Measurements from ENCODE around the gene DAPK2. TPM values are rescaled to one million over a fixed set of nuclear protein-coding genes. Genes with fewer than 3 reads are reported as not detected.

Gene DAPK2
- total RNA-seq, 1 donor from 2014 or later: 1.6 TPM

DNA sequence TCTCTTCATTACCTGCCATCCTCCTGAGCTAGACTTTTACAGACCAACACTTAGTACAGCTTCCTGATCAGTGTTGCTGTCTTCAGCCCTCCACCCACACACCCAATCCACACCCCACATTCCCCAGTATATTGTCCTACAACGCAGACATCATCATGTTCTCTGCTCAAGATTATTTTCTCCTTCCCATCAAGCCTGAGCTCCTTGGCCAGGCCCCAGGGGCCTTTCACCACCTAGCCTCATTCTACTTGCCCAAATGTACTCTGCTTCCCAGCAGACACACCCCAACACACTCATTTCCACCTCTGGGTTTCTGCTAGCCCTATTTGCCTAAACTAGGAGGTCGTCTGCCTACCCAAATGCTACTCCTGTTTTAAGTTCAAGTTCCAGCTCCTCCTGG lies 37.0 kb downstream of the DAPK2 start:
- Mint-ChIP-seq H3K36me3 (ENCODE audit: low read depth) (no peaks in the 10 kb centered on the region), H3K27ac (ENCODE audit: unreplicated experiment) (no peak overlapping the region), H3K27me3 (ENCODE audit: low read depth) (peaks cover 3% of the 10 kb centered on the region), H3K4me3 (ENCODE audit: unreplicated experiment) (no peak overlapping the region), H3K4me1 (ENCODE audit: low read depth) (peaks cover 23% of the 10 kb centered on the region), H3K9me3 (ENCODE audit: low read depth) (no peaks in the 10 kb centered on the region)
- no peak for DNase-seq (ENCODE audit: low spot score)
- TF ChIP-seq CTCF (IDR thresholded peaks at IDR 0.05): no peak

DNA sequence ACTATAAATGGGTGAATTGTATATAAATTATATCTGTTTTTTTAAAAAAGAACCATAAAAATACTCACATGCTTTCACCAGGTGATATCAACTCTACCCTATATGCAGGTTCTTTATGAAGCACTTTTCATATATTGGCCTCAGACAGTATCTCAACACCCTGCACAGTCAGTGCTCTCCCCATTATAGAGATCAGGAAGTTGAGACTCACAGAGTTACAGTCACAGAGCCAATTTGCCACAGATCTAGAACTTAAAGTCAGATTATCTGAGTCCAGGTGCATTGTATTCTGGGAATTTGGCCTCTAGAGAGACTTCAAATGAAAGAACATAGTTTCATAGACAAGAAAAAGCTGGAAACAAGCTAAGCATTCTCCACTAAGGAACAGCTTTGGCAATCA lies 38.1 kb downstream of the DAPK2 start:
- H3K27ac Mint-ChIP-seq (ENCODE audit: unreplicated experiment): no peak overlapping the region
- TF ChIP-seq CTCF (IDR thresholded peaks at IDR 0.05): no peak
- no peaks in the 10 kb centered on the region for H3K9me3 Mint-ChIP-seq (ENCODE audit: low read depth)
- no peak for DNase-seq (ENCODE audit: low spot score)
- H3K4me3 Mint-ChIP-seq (ENCODE audit: unreplicated experiment): no peak overlapping the region
- no peaks in the 10 kb centered on the region for H3K36me3 Mint-ChIP-seq (ENCODE audit: low read depth)
- H3K27me3 Mint-ChIP-seq (ENCODE audit: low read depth): peaks cover 3% of the 10 kb centered on the region
- peaks cover 23% of the 10 kb centered on the region for H3K4me1 Mint-ChIP-seq (ENCODE audit: low read depth)

DNA sequence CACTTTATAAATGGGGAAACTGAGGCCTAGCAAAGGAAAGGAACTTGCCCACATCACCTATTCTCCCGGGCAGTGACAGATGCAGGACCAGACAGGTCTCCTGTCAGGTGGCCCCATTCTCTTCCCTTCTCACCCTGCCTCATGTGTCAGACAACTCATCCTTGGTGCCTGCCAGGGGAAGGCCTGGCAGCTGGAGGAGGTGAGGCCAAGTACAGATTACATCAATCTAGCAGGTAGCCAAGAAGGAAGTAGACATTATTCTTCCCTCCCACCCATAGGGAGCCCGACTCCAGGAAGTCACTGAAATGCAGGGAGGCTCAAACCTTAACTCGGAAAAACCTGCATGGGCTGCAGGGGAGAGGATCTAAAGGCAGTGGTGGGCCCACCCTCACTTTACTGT lies 39.6 kb downstream of the DAPK2 start:
- Mint-ChIP-seq H3K4me3 (ENCODE audit: unreplicated experiment) (no peak overlapping the region), H3K9me3 (ENCODE audit: low read depth) (no peaks in the 10 kb centered on the region), H3K27ac (ENCODE audit: unreplicated experiment) (no peak overlapping the region)

GRCh38 chr15:64004587-64004986 lies 41.7 kb downstream of the DAPK2 start:
- TF ChIP-seq CTCF (IDR thresholded peaks at IDR 0.05): no peak
- H3K27me3 Mint-ChIP-seq (ENCODE audit: low read depth): peaks cover 3% of the 10 kb centered on the region
- peaks cover 6% of the 10 kb centered on the region for H3K4me1 Mint-ChIP-seq (ENCODE audit: low read depth)
- H3K4me3 Mint-ChIP-seq (ENCODE audit: unreplicated experiment): no peak overlapping the region
- no peaks in the 10 kb centered on the region for H3K36me3 Mint-ChIP-seq (ENCODE audit: low read depth)
- peak; percentile 27 for DNase-seq (ENCODE audit: low spot score)
- H3K27ac Mint-ChIP-seq (ENCODE audit: unreplicated experiment): no peak overlapping the region
- H3K9me3 Mint-ChIP-seq (ENCODE audit: low read depth): no peaks in the 10 kb centered on the region

More for the DNA sequence above, 39.6 kb downstream of the DAPK2 start:
- no peak for TF ChIP-seq CTCF (IDR thresholded peaks at IDR 0.05)
- Mint-ChIP-seq H3K27me3 (ENCODE audit: low read depth) (peaks cover 3% of the 10 kb centered on the region), H3K4me1 (ENCODE audit: low read depth) (peaks cover 19% of the 10 kb centered on the region), H3K36me3 (ENCODE audit: low read depth) (no peaks in the 10 kb centered on the region)
- DNase-seq (ENCODE audit: low spot score): no peak

GRCh38 chr15:64004056-64004455 lies 42.2 kb downstream of the DAPK2 start:
- no peak for DNase-seq (ENCODE audit: low spot score)
- peaks cover 3% of the 10 kb centered on the region for H3K27me3 Mint-ChIP-seq (ENCODE audit: low read depth)
- H3K4me3 Mint-ChIP-seq (ENCODE audit: unreplicated experiment): no peak overlapping the region
- no peak for TF ChIP-seq CTCF (IDR thresholded peaks at IDR 0.05)
- H3K36me3 Mint-ChIP-seq (ENCODE audit: low read depth): no peaks in the 10 kb centered on the region
- H3K4me1 Mint-ChIP-seq (ENCODE audit: low read depth): peaks cover 6% of the 10 kb centered on the region
- H3K27ac Mint-ChIP-seq (ENCODE audit: unreplicated experiment): no peak overlapping the region
- no peaks in the 10 kb centered on the region for H3K9me3 Mint-ChIP-seq (ENCODE audit: low read depth)

Data from chondrocyte (in vitro differentiated cells).